NOMO-1 treated with DMSO at 0.1 percent for 48 hours (cell line): ENCODE results near the gene SLC22A12.

ENCODE experiments used
- DNase-seq: peaks from one replicate; lab custom pipeline; 2025; ENCODE audit not compliant: unreplicated experiment; lab: John Stamatoyannopoulos, UW

Gene SLC22A12

GRCh38 chr11:64642871-64643255 is 51.8 kb downstream of the SLC22A12 start:
- DNase-seq = no peak

- no peak for DNase-seq
These were observed 52.3 kb downstream of the SLC22A12 start for GRCh38 chr11:64643256-64643881.

- no peak for DNase-seq
These were observed 53.1 kb downstream of the SLC22A12 start for GRCh38 chr11:64643920-64644646.

- DNase-seq = peak; percentile 14
These were observed 53.7 kb downstream of the SLC22A12 start for GRCh38 chr11:64644647-64645275.

GRCh38 chr11:64647019-64647779 is 56.2 kb downstream of the SLC22A12 start:
- no peak for DNase-seq

- DNase-seq = no peak
These were observed 57.5 kb downstream of the SLC22A12 start for GRCh38 chr11:64648551-64648950.

- DNase-seq = no peak
These were observed 58.3 kb downstream of the SLC22A12 start for GRCh38 chr11:64649291-64649697.

- peak; percentile 20 for DNase-seq
These were observed 60.0 kb downstream of the SLC22A12 start for GRCh38 chr11:64650923-64651523.
